ENCODE data around the gene CPS1. TPM values are rescaled to one million over a fixed set of nuclear protein-coding genes. Genes with fewer than 3 reads are reported as not detected.

The CPS1 gene
- total and polyA plus RNA-seq, 2 of the 8 experiments (the other 6 are each of a cell fraction or from before 2014, with no cell fraction given): 7.9 to 15.7 TPM

GRCh38 chr2:210686401-210686800 is 130.0 kb downstream of the CPS1 start:
- Histone ChIP-seq H2BK120ac (replicated peaks; ENCODE audit: low read depth, low read length) (no peak overlapping the region), H3K4me2 (ENCODE audit: insufficient read depth in 1 of 2, low read depth in 2 of 2, low read length in 2 of 2) (no peak overlapping the region), H3K27me3 (replicated peaks in 1 of 4; ENCODE audit: control insufficient read depth in 3 of 4, extremely low read depth in 1 of 4, insufficient read depth in 3 of 4, low read length in 3 of 4) (no peaks in the 10 kb centered on the region), H3K9ac (replicated peaks in 1 of 4; ENCODE audit: extremely low read depth in 1 of 4, low read depth in 3 of 4, low read length in 3 of 4) (no peak overlapping the region), H2BK5ac (ENCODE audit: low read depth, low read length) (no peak overlapping the region), H3K23me2 (ENCODE audit: low read depth, low read length) (no peaks in the 10 kb centered on the region; the same call in 1 of the 2 replicates), H4K91ac (replicated peaks; ENCODE audit: insufficient read length, low read length) (no peak overlapping the region), H2BK15ac (ENCODE audit: low read length) (no peak overlapping the region), H4K8ac (ENCODE audit: extremely low read depth, insufficient read depth, low read length) (no peak overlapping the region), H3K79me1 (ENCODE audit: low read depth, low read length) (no peaks in the 10 kb centered on the region), H3K9me3 (ENCODE audit: insufficient read depth in 2 of 2, low read depth in 1 of 2, low read length in 1 of 2) (no peaks in the 10 kb centered on the region), H2BK20ac (ENCODE audit: low read length) (no peak overlapping the region), H2AFZ (ENCODE audit: low read length) (no peak overlapping the region), H3K36me3 (ENCODE audit: control insufficient read depth in 2 of 4, insufficient read depth in 4 of 4, low read length in 3 of 4) (no peaks in the 10 kb centered on the region), H3K23ac (ENCODE audit: insufficient read length) (no peak overlapping the region), H3K4me3 (ENCODE audit: extremely low read depth in 1 of 4, insufficient read depth in 2 of 4, low read depth in 3 of 4, low read length in 4 of 4) (no peak overlapping the region), H2AK5ac (ENCODE audit: low read depth, low read length) (no peak overlapping the region), H4K5ac (ENCODE audit: insufficient read length, low read depth, low read length) (no peak overlapping the region), H4K20me1 (replicated peaks in 1 of 2; ENCODE audit: control insufficient read depth in 1 of 2, insufficient read depth in 2 of 2, low read length in 2 of 2) (no peaks in the 10 kb centered on the region), H3K14ac (ENCODE audit: insufficient read length) (no peak overlapping the region), H2BK12ac (ENCODE audit: low read depth, low read length) (no peak overlapping the region), H3K27ac (ENCODE audit: low read depth, low read length) (no peak overlapping the region), H3K18ac (ENCODE audit: extremely low read depth, low read length) (no peak overlapping the region), H3K56ac (replicated peaks; ENCODE audit: insufficient read length, low read depth, low read length) (no peak overlapping the region), H3K4me1 (replicated peaks in 1 of 4; ENCODE audit: control insufficient read depth in 3 of 4, insufficient read depth in 4 of 4, low read length in 3 of 4) (no peaks in the 10 kb centered on the region; a peak in 1 of 7 replicates), H3K4ac (replicated peaks; ENCODE audit: insufficient read length, low read depth, low read length) (no peak overlapping the region), H3K79me2 (ENCODE audit: control insufficient read depth in 1 of 2, insufficient read depth in 2 of 2, low read length in 2 of 2) (no peaks in the 10 kb centered on the region)
- POLR2A ChIA-PET (ENCODE audit: partially characterized antibody): interaction anchor here (0.7 kb wide), 1 partner anchor 9 kb away, joined by 3 read pairs; no protein-coding TSS in a partner anchor
- CTCF ChIA-PET (ENCODE audit: partially characterized antibody): interaction anchor here (1.1 to 1.7 kb wide), 3 partner anchors 24 to 349 kb away, joined by 3 to 4 read pairs (median 3); no protein-coding TSS in a partner anchor
- DNase-seq (ENCODE audit: low read depth in 1 of 2, low spot score in 2 of 2): no peak
- no peak for FAIRE-seq
- WGBS, 2 experiments (ENCODE audit: extremely low coverage in 1 of 2, insufficient coverage in 1 of 2, insufficient read length in 1 of 2, insufficient replicate concordance in 2 of 2, low coverage in 1 of 2, low lambda C conversion rate in 2 of 2, missing lambda C conversion rate in 1 of 2): 82% methylated on average over 3 of the region's 3 CpGs; no CpG with 5 or more reads in 1 of the 2 experiments
- TF ChIP-seq SP4 (IDR thresholded peaks at IDR 0.05; ENCODE audit: low read length) (no peak), KDM1A (IDR thresholded peaks at IDR 0.05; ENCODE audit: borderline replicate concordance, low read length) (no peak), MAX (IDR thresholded peaks at IDR 0.05) (no peak), ZNF274 (IDR thresholded peaks at IDR 0.05; ENCODE audit: borderline replicate concordance, extremely low read depth, low read length) (no peak), TAF1 (IDR thresholded peaks at IDR 0.05; ENCODE audit: low read depth, low read length) (no peak), E2F6 (IDR thresholded peaks at IDR 0.05) (no peak), EP300 (IDR thresholded peaks at IDR 0.05; ENCODE audit: borderline replicate concordance in 1 of 2, low read depth in 2 of 2, low read length in 2 of 2) (no peak), RNF2 (IDR thresholded peaks at IDR 0.05; ENCODE audit: borderline replicate concordance, low read depth, low read length, missing control alignments, poor library complexity, severe bottlenecking) (no peak), FOSL1 (IDR thresholded peaks at IDR 0.05; ENCODE audit: insufficient read depth, low read depth, low read length) (no peak), PHF8 (conservative IDR thresholded peaks at IDR 0.05; ENCODE audit: low read depth, low read length) (no peak), GTF2F1 (IDR thresholded peaks at IDR 0.05; ENCODE audit: borderline replicate concordance, low read depth, low read length) (no peak), POU5F1 (IDR thresholded peaks at IDR 0.05; ENCODE audit: low read depth, low read length) (no peak), TAF7 (optimal IDR thresholded peaks at IDR 0.05; ENCODE audit: borderline replicate concordance, low read depth, low read length) (no peak)
